HCT116 (cell line): ENCODE data around the gene GRIP2. TPM values are rescaled to one million over a fixed set of nuclear protein-coding genes. Genes with fewer than 3 reads are reported as not detected.

ENCODE experiments used
- ATAC-seq: fragments of 200-7000 bp; cut with Tn5 transposase; 2 replicates; pipeline ENCODE4 v1.9.1; 2020; ENCODE audit warnings: mild to moderate bottlenecking, moderate library complexity
- Bru-seq: library from RNA; stranded (reverse); fragments of 400-500 nt; gene quantifications from one replicate; lab custom pipeline; 2021; lab: Mats Ljungman, UMichigan
- BruChase-seq, 2 experiments: library from RNA; stranded (reverse); fragments of 400-500 nt; gene quantifications; one replicate each; lab custom pipeline; 2021; lab: Mats Ljungman, UMichigan
- BruUV-seq: library from RNA; stranded (reverse); fragments of 400-500 nt; replicated peaks from 2 replicates; lab custom pipeline; 2021; lab: Mats Ljungman, UMichigan
- CTCF ChIA-PET: fragments of 300-600 bp; sonication (Branson Sonifier 250); formaldehyde crosslinking; loops from one replicate; lab custom pipeline; 2021; ENCODE audit warnings: antibody characterized with exemption; lab: Charles Lee
- POLR2A ChIA-PET: fragments of 300-600, 350-600 bp; sonication (Branson Sonifier 250); formaldehyde crosslinking; loops from one replicate; lab custom pipeline; 2021; ENCODE audit warnings: antibody characterized with exemption; lab: Charles Lee
- RAD21 ChIA-PET, 2 experiments: fragments of 300-600 bp; sonication (Branson Sonifier 250); formaldehyde crosslinking; loops; one replicate each; lab custom pipeline; 2023; ENCODE audit warnings: low total read pairs in 2 of 2; ENCODE audit not compliant: uncharacterized antibody in 2 of 2, unreplicated experiment in 2 of 2, low non-redundant PET in 1 of 2; lab: Charles Lee
- DNase-seq: peaks from one replicate; pipeline ENCODE4 v3.0.0-alpha.2; 2010; ENCODE audit warnings: low read depth, low spot score
- H2AFZ ChIP-seq: fragments of 200-600 bp; shearing (Covaris generic), sonication (generic); 2 replicates; pipeline ENCODE4 v1.6.1; 2017; ENCODE audit warnings: low read depth, mixed run types, mixed read lengths, antibody characterized with exemption, low read length; ENCODE audit not compliant: poor library complexity, severe bottlenecking
- H3K27ac ChIP-seq: 2 replicates; pipeline ENCODE4 v1.5.1; 2012; ENCODE audit warnings: low read depth, low read length
- H3K27me3 ChIP-seq: fragments of 200-600 bp; sonication (generic); 2 replicates; pipeline ENCODE4 v1.6.1; 2016; ENCODE audit warnings: mixed run types, low read length, mixed read lengths; ENCODE audit not compliant: insufficient read depth
- H3K36me3 ChIP-seq, 2 experiments: fragments of 200-500 bp in 1 of 2; fragments of 200-600 bp in 1 of 2; sonication (Bioruptor generic) in 1 of 2; sonication (generic) in 1 of 2; 2 replicates each; pipeline versions ENCODE4 v1.5.1 to v1.6.1; 2014 to 2016; ENCODE audit warnings: low read length in 2 of 2, inconsistent platforms in 1 of 2, mixed read lengths in 1 of 2, mixed run types in 1 of 2; ENCODE audit not compliant: insufficient read depth in 2 of 2, control insufficient read depth in 1 of 2
- H3K4me1 ChIP-seq, 2 experiments: fragments of 200-600 bp in 1 of 2; sonication (generic) in 1 of 2; 2 replicates each; pipeline versions ENCODE4 v1.5.1 to v1.6.1; 2012 to 2017; ENCODE audit warnings: low read length in 2 of 2, inconsistent platforms in 1 of 2, mild to moderate bottlenecking in 1 of 2, mixed read lengths in 1 of 2, mixed run types in 1 of 2, moderate library complexity in 1 of 2; ENCODE audit not compliant: insufficient read depth in 2 of 2, control insufficient read depth in 1 of 2
- H3K4me2 ChIP-seq: fragments of 200-600 bp; sonication (generic); 2 replicates; pipeline ENCODE4 v1.6.1; 2017; ENCODE audit warnings: mixed run types, low read length, mixed read lengths
- H3K4me3 ChIP-seq, 2 experiments: fragments of 200-600 bp in 1 of 2; sonication (generic) in 1 of 2; replicated peaks in 1 of 2; 2 replicates each; pipeline ENCODE4 v1.5.1; 2011 to 2016; ENCODE audit warnings: low read length in 2 of 2, control low read depth in 1 of 2, low read depth in 1 of 2, mild to moderate bottlenecking in 1 of 2, mixed read lengths in 1 of 2, mixed run types in 1 of 2
- H3K79me2 ChIP-seq: fragments of 200-600 bp; sonication (generic); 2 replicates; pipeline ENCODE4 v1.6.1; 2017; ENCODE audit warnings: mild to moderate bottlenecking, mixed run types, low read length, moderate library complexity, mixed read lengths; ENCODE audit not compliant: insufficient read depth
- H3K9ac ChIP-seq: fragments of 200-600 bp; sonication (generic); 2 replicates; pipeline ENCODE4 v1.6.1; 2016; ENCODE audit warnings: low read length, mixed read lengths
- H3K9me2 ChIP-seq: fragments of 200-600 bp; sonication (generic), shearing (Covaris generic); 2 replicates; pipeline ENCODE4 v1.6.1; 2017; ENCODE audit warnings: mixed run types, mild to moderate bottlenecking, moderate library complexity; ENCODE audit not compliant: insufficient read depth
- H3K9me3 ChIP-seq, 2 experiments: fragments of 200-500 bp in 1 of 2; fragments of 200-600 bp in 1 of 2; sonication (Bioruptor generic) in 1 of 2; sonication (generic) in 1 of 2; 2 replicates each; pipeline ENCODE4 v1.6.1; 2014 to 2017; ENCODE audit warnings: low read length in 2 of 2, mixed read lengths in 2 of 2, inconsistent platforms in 1 of 2, low read depth in 1 of 2, mild to moderate bottlenecking in 1 of 2, mixed run types in 1 of 2, moderate library complexity in 1 of 2; ENCODE audit not compliant: control insufficient read depth in 1 of 2, insufficient read depth in 1 of 2
- H4K20me1 ChIP-seq: fragments of 200-600 bp; sonication (generic), shearing (Covaris generic); 2 replicates; pipeline ENCODE4 v1.6.1; 2017; ENCODE audit warnings: mixed run types, mild to moderate bottlenecking, moderate library complexity; ENCODE audit not compliant: insufficient read depth
- ELF1 ChIP-seq: IDR thresholded peaks from 2 replicates; pipeline ENCODE4 v1.6.1; 2012; ENCODE audit warnings: low read depth, borderline replicate concordance
- EZH2 ChIP-seq: fragments of 200-600 bp; sonication (generic); IDR thresholded peaks from 2 replicates; pipeline ENCODE4 v1.6.1; 2017; ENCODE audit warnings: antibody characterized with exemption, mixed run types
- FOSL1 ChIP-seq: IDR thresholded peaks from 2 replicates; pipeline ENCODE4 v1.6.1; 2012; ENCODE audit warnings: low read depth
- POLR2A ChIP-seq: IDR thresholded peaks from 2 replicates; pipeline ENCODE4 v1.7.0; 2011; ENCODE audit warnings: borderline replicate concordance; ENCODE audit not compliant: insufficient read depth, insufficient read length; ENCODE audit errors: extremely low read depth
- SIN3A ChIP-seq: IDR thresholded peaks from 2 replicates; pipeline ENCODE4 v1.6.1; 2012; ENCODE audit warnings: low read depth
- SP1 ChIP-seq: IDR thresholded peaks from 2 replicates; pipeline ENCODE4 v1.6.1; 2012; ENCODE audit warnings: low read depth
- YY1 ChIP-seq: IDR thresholded peaks from 2 replicates; pipeline ENCODE4 v1.6.1; 2011; ENCODE audit warnings: low read length, low read depth, moderate library complexity, mild to moderate bottlenecking; ENCODE audit not compliant: insufficient replicate concordance; ENCODE audit errors: extremely low read depth
- ZFX ChIP-seq: fragments of 450-650 bp; IDR thresholded peaks from 2 replicates; pipeline ENCODE4 v1.6.1; 2017
- ZNF274 ChIP-seq: fragments of 200-500 bp; sonication (Bioruptor generic); IDR thresholded peaks from 2 replicates; pipeline ENCODE4 v1.6.1; 2014; ENCODE audit warnings: mild to moderate bottlenecking, low read depth, low read length, inconsistent platforms
- intact Hi-C: fragments of 100-400 bp; cut with micrococcal nuclease; formaldehyde crosslinking; loops from 2 replicates; pipeline ENCODE4 v1.10.0; 2022
- long read RNA-seq: library from polyadenylated mRNA; unstranded; transcript quantifications from one replicate; pipeline ENCODE4 v2.0.0, GENCODE V29; 2021; ENCODE audit not compliant: unreplicated experiment
- polyA plus RNA-seq: library from polyadenylated mRNA; unstranded; fragments of >200 nt; gene quantifications from 2 replicates; pipeline ENCODE4 v1.2.1, GENCODE V29; 2012; ENCODE audit warnings: missing spikeins
- total RNA-seq: library from RNA; stranded (reverse); gene quantifications from one replicate; pipeline ENCODE4 v1.2.1, GENCODE V29; 2021; ENCODE audit not compliant: unreplicated experiment
- TF ChIP-seq, protein P1 (sequence below): IDR thresholded peaks from 2 replicates; pipeline ENCODE4 v1.6.1; 2012; ENCODE audit warnings: low read depth
- TF ChIP-seq, protein P2 (sequence below), 3 experiments: fragments of 200-600 bp in 1 of 3; sonication (generic) in 1 of 3; IDR thresholded peaks in 2 of 3; conservative IDR thresholded peaks in 1 of 3; 2 replicates each; pipeline ENCODE4 v1.5.1; 2012 to 2017; ENCODE audit warnings: low read depth in 2 of 3, low read length in 2 of 3, antibody characterized with exemption in 1 of 3, borderline replicate concordance in 1 of 3, control low read depth in 1 of 3, mild to moderate bottlenecking in 1 of 3, mixed read lengths in 1 of 3, mixed run types in 1 of 3, moderate library complexity in 1 of 3; ENCODE audit not compliant: insufficient read depth in 1 of 3

Gene GRIP2
- 0.34 TPM for total RNA-seq
- polyA plus RNA-seq = 0.38 and 0.56 TPM in 2 replicates
- percentile 22 among the genes with signal in this experiment for Bru-seq, nascent RNA
- percentile 23 among the genes with signal in this experiment for BruChase-seq, experiment 1, labeled RNA remaining after a 6-hour chase
- percentile 22 among the genes with signal in this experiment for BruChase-seq, experiment 2, labeled RNA remaining after a 2-hour chase
- long read RNA-seq = 0 reads

DNA sequence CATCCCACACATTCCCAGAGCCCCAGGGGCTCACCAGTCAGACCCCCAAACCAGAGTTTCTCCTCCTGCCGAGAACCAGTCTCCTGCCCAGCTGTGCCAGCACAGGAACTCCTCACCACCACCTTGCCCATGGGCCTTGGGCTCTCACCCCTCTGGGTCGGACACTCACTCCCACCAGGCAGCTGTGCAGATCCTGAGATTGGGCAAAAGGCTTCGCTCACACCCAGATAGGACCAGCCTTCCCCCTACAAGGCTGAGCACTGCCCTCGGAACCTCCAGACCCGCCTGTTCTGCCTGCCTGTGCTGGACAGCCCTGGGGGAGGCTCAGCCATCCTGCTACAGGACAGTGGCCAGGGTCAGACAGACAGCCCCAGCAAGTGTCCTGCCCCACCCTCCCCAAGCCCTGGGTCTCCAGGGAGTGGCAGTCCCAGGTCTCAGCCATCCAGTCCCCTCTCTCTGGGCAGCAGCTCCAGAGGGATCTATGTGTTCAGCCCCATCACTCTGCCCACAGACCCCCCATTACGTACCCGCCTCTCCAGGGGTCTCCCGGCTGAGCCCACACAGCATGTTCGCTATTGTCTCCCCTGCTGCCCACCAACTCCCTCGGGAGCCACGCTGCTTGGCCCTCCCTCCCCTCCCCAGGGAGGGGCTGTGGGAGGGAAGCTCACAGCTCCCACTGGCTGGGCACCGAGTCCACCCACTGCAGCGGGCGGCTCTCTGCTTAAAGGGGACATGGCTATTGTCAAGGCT lies at the start of gene GRIP2:
GRIP2 (minus strand) TSS at position 601 of the 750 bp plus-strand sequence; CDS start at position 567, 34 bp downstream.
- H3K36me3 ChIP-seq = no peaks in the 10 kb centered on the region
- H3K9me2 ChIP-seq = no peaks in the 10 kb centered on the region
- no peak within 1 kb of the TSS for H2AFZ ChIP-seq
- no peaks in the 10 kb centered on the region for H3K79me2 ChIP-seq
- no peaks in the 10 kb centered on the region for H3K9me3 ChIP-seq
- CTCF ChIA-PET = interaction anchor here (1.2 to 2.9 kb wide), 2 partner anchors 8 to 10 kb away, joined by 5 to 11 read pairs; no protein-coding TSS in a partner anchor
- BruUV-seq = no TSS peak
- intact Hi-C loops = no loop called here
- peaks cover 0 to 6% of the 10 kb centered on the region in 2 experiments; a peak in 1 of 4 replicates for H3K4me1 ChIP-seq
- RAD21 ChIA-PET = interaction anchor here in 1 of 2 experiments (0.7 kb wide), 1 partner anchor 185 kb away, joined by 3 read pairs; no protein-coding TSS in a partner anchor
- no peak within 1 kb of the TSS for H3K4me2 ChIP-seq
- no peak within 1 kb of the TSS for H3K4me3 ChIP-seq
- no peak for TF ChIP-seq YY1
- no peak for TF ChIP-seq POLR2A
- DNase-seq (no peak), ATAC-seq (no peak)
- H3K27ac ChIP-seq = no peak within 1 kb of the TSS
- H3K9ac ChIP-seq = no peak within 1 kb of the TSS
- H4K20me1 ChIP-seq = no peaks in the 10 kb centered on the region
- POLR2A ChIA-PET = interaction anchor here (1.2 kb wide), 1 partner anchor 10 kb away, joined by 3 read pairs; no protein-coding TSS in a partner anchor
- no peaks in the 10 kb centered on the region for H3K27me3 ChIP-seq

DNA sequence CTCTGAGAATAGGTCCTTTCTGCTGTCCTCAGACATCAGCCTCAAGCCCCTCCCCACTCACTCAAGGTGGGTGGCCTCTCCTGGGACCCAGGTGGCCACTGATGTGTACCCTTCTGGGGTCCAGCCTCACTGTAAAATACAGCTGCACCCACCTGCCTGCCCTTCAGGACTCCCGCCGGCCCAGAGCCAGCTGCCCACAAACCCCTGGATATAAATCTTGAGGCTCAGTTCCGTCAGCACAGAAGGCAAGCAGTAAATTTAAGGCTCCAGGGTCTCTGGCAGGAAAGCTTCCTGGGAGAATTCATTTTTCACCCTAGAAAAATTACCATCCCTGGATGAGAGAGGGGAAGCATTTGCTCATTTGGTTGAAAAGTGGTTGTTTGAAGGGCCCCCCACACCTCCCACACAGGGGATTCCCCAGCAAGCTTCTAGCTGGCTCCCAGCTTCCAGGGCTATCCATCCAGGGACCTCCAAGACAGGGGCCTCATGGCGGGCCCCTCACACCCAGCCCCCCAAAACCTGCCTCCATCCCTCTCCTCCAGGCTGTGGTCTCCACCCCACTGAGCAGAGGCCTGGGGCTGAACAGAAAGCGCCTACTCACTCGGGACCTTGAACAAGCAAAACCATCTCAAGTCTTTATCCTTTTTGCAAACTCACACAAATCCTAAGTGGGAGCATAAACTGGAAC lies 48.4 kb upstream of the GRIP2 start:
- Histone ChIP-seq H3K4me3 (no peak overlapping the region), H3K9ac (no peak overlapping the region), H3K27me3 (peaks cover 7% of the 10 kb centered on the region; the same call in 1 of the 2 replicates), H3K9me3 (no peaks in the 10 kb centered on the region), H3K9me2 (no peaks in the 10 kb centered on the region), H3K27ac (no peak overlapping the region), H4K20me1 (no peaks in the 10 kb centered on the region), H3K4me2 (no peak overlapping the region), H3K36me3 (no peaks in the 10 kb centered on the region), H3K4me1 (peaks cover 2 to 8% of the 10 kb centered on the region in 2 experiments; a peak in 2 of 4 replicates), H3K79me2 (no peaks in the 10 kb centered on the region), H2AFZ (no peak overlapping the region)
- CTCF ChIA-PET = no interaction called here
- no peak for ATAC-seq
- POLR2A ChIA-PET = no interaction called here
- intact Hi-C loops = no loop called here
- BruUV-seq = no TSS peak
- DNase-seq = no peak
- RAD21 ChIA-PET = no interaction called here
- TF ChIP-seq SP1 = no peak
- no peak for TF ChIP-seq SIN3A
- TF ChIP-seq ELF1 = no peak
- TF ChIP-seq ZFX = no peak
- TF ChIP-seq FOSL1 = no peak
- TF ChIP-seq EZH2 = no peak
- TF ChIP-seq ZNF274 = no peak
- TF ChIP-seq, protein P1, sequence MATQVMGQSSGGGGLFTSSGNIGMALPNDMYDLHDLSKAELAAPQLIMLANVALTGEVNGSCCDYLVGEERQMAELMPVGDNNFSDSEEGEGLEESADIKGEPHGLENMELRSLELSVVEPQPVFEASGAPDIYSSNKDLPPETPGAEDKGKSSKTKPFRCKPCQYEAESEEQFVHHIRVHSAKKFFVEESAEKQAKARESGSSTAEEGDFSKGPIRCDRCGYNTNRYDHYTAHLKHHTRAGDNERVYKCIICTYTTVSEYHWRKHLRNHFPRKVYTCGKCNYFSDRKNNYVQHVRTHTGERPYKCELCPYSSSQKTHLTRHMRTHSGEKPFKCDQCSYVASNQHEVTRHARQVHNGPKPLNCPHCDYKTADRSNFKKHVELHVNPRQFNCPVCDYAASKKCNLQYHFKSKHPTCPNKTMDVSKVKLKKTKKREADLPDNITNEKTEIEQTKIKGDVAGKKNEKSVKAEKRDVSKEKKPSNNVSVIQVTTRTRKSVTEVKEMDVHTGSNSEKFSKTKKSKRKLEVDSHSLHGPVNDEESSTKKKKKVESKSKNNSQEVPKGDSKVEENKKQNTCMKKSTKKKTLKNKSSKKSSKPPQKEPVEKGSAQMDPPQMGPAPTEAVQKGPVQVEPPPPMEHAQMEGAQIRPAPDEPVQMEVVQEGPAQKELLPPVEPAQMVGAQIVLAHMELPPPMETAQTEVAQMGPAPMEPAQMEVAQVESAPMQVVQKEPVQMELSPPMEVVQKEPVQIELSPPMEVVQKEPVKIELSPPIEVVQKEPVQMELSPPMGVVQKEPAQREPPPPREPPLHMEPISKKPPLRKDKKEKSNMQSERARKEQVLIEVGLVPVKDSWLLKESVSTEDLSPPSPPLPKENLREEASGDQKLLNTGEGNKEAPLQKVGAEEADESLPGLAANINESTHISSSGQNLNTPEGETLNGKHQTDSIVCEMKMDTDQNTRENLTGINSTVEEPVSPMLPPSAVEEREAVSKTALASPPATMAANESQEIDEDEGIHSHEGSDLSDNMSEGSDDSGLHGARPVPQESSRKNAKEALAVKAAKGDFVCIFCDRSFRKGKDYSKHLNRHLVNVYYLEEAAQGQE = no peak
- TF ChIP-seq, protein P2, sequence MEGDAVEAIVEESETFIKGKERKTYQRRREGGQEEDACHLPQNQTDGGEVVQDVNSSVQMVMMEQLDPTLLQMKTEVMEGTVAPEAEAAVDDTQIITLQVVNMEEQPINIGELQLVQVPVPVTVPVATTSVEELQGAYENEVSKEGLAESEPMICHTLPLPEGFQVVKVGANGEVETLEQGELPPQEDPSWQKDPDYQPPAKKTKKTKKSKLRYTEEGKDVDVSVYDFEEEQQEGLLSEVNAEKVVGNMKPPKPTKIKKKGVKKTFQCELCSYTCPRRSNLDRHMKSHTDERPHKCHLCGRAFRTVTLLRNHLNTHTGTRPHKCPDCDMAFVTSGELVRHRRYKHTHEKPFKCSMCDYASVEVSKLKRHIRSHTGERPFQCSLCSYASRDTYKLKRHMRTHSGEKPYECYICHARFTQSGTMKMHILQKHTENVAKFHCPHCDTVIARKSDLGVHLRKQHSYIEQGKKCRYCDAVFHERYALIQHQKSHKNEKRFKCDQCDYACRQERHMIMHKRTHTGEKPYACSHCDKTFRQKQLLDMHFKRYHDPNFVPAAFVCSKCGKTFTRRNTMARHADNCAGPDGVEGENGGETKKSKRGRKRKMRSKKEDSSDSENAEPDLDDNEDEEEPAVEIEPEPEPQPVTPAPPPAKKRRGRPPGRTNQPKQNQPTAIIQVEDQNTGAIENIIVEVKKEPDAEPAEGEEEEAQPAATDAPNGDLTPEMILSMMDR (IDR thresholded peaks at IDR 0.05 in 2 of 3, conservative IDR thresholded peaks at IDR 0.05 in 1 of 3; ENCODE audit: borderline replicate concordance in 1 of 3, insufficient read depth in 1 of 3, low read depth in 2 of 3, low read length in 2 of 3) = no peak
